ENCODE measurements around the gene DEPDC1B.

DNA sequence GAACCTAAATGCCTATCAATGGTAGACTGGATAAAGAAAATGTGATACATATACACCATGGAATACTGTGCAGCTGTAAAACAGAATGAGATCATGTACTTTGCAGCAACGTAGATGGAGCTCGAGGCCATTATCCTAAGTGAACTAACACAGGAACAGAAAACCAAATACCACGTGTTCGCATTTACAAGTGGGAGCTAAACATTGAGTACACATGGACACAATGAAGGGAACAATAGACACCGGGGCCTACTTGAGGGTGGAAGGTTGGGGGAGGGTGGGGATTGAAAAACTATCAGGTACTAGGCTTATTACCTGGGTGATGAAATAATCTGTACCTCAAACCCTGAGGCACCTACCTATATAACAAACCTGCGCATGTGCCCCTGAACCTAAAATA lies 22.4 kb upstream of the DEPDC1B start:
- TF ChIP-seq EZH2 (IDR thresholded peaks at IDR 0.05; ENCODE audit: borderline replicate concordance, low read depth, low read length, poor library complexity, severe bottlenecking) (no peak), CTCF (conservative IDR thresholded peaks at IDR 0.05; ENCODE audit: low read depth, low read length) (no peak)
